Renal cortex interstitium (tissue), 11 donors: ENCODE measurements around the gene ROCK1. TPM values are rescaled to one million over a fixed set of nuclear protein-coding genes. Genes with fewer than 3 reads are reported as not detected.
"Not testable (repeated sequence)": the region's sequence is repeated elsewhere in the genome, so short reads cannot be mapped to it uniquely, and the experiment has no call there.

Source experiments
- DNase-seq, 11 donors: peaks; one replicate each; pipeline ENCODE4 v3.0.0-alpha.2; 2013; ENCODE audit warnings: low read depth in 9 of 11, low spot score in 4 of 11; ENCODE audit errors: extremely low read depth in 1 of 11
- polyA plus RNA-seq, 3 donors: library from polyadenylated mRNA; unstranded; fragments of 120-200 nt; gene quantifications; one replicate each; pipeline ENCODE4 v1.2.1, GENCODE V29; 2013; ENCODE audit not compliant: insufficient read length in 3 of 3

Gene ROCK1
- polyA plus RNA-seq, 3 donors = 59.0 to 70.8 (median 66.9) TPM

GRCh38 chr18:20975077-20975476 is 136.5 kb downstream of the ROCK1 start:
- no peak for DNase-seq

- peak in 2 of 11 donors; percentile 2 for DNase-seq
Measured at GRCh38 chr18:20971886-20972267, 139.7 kb downstream of the ROCK1 start.

GRCh38 chr18:20966795-20967194 is 144.8 kb downstream of the ROCK1 start:
- no peak for DNase-seq

GRCh38 chr18:20963027-20963426 is 148.6 kb downstream of the ROCK1 start:
- DNase-seq = no peak

- DNase-seq = no peak
Measured at GRCh38 chr18:20960735-20961134, 150.9 kb downstream of the ROCK1 start.

GRCh38 chr18:20950827-20951226 is 160.8 kb downstream of the ROCK1 start:
- not testable (repeated sequence) for DNase-seq

Other genes with a start within 250 kb of the ROCK1 start
- 1 to 10 TPM; 2.1 to 4.4 (median 2.4) TPM for gene GREB1L, start 130.4 kb upstream of the ROCK1 start, polyA plus RNA-seq